COR-L47 (cell line): Measurements from ENCODE around the gene TRIM4.

Experiments used
- DNase-seq: peaks from one replicate; lab custom pipeline; 2025; lab: John Stamatoyannopoulos, UW

The TRIM4 gene

GRCh38 chr7:99842926-99843325 lies 76.4 kb downstream of the TRIM4 start:
- DNase-seq, result no peak
